Ovary (tissue), 9 donors: ENCODE measurements around the gene TSPO. TPM values are rescaled to one million over a fixed set of nuclear protein-coding genes. Genes with fewer than 3 reads are reported as not detected.

Source experiments
- DNase-seq, 5 donors: peaks; one replicate each; pipeline ENCODE4 v3.0.0-alpha.2; 2019 to 2020
- H3K27ac ChIP-seq, 2 donors: fragments of 200-600 bp; one replicate each; pipeline versions ENCODE4 v1.5.1 to v1.8.0; 2019 to 2022
- H3K27me3 ChIP-seq: fragments of 200-600 bp; one replicate; pipeline ENCODE4 v1.8.0; 2022
- H3K36me3 ChIP-seq: fragments of 200-600 bp; sonication (generic); one replicate; pipeline ENCODE4 v1.5.1; 2019
- H3K4me1 ChIP-seq: one replicate; pipeline ENCODE4 v1.8.1; 2013; ENCODE audit warnings: mild to moderate bottlenecking, moderate library complexity; ENCODE audit not compliant: insufficient read depth
- H3K4me3 ChIP-seq: fragments of 200-600 bp; sonication (generic); one replicate; pipeline ENCODE4 v1.5.1; 2017
- H3K9me3 ChIP-seq, 2 donors: fragments of 200-600 bp in 1 of 2; sonication (generic) in 1 of 2; one replicate each; pipeline versions ENCODE4 v1.5.1 to v1.8.1; 2013 to 2019; ENCODE audit warnings: mild to moderate bottlenecking in 1 of 2, moderate library complexity in 1 of 2
- CTCF ChIP-seq, 3 donors: fragments of 450-650 bp in 2 of 3; fragments of 200-600 bp in 1 of 3; IDR thresholded peaks; one replicate each; pipeline versions ENCODE4 v1.5.1 to v1.8.0; 2016 to 2022; ENCODE audit warnings: antibody characterized with exemption in 3 of 3, mild to moderate bottlenecking in 1 of 3
- EP300 ChIP-seq: sonication (generic); formaldehyde crosslinking; IDR thresholded peaks from one replicate; pipeline ENCODE4 v1.6.1; 2017; ENCODE audit warnings: antibody characterized with exemption
- POLR2A ChIP-seq: fragments of 450-650 bp; IDR thresholded peaks from one replicate; pipeline ENCODE4 v1.6.1; 2017; ENCODE audit warnings: antibody characterized with exemption, mild to moderate bottlenecking, moderate library complexity
- WGBS, 3 donors: extraction: QIAGEN DNeasy Blood & Tissue Kit in 1 of 3; methylation state at CpG; one replicate each; pipeline versions ENCODE4 v1.1.5 to v1.1.7; 2013 to 2017; 5-methylcytosine and 5-hydroxymethylcytosine counted together
- intact Hi-C, 4 donors: fragments of 100-400 bp; cut with DNase I; formaldehyde crosslinking; loops; one replicate each; pipeline versions ENCODE4 v1.11.0 to v1.15.1; 2022 to 2023
- polyA plus RNA-seq, 2 donors: library from polyadenylated mRNA; stranded (reverse); fragments of 200-250 nt in 1 of 2; fragments of 350-450 nt in 1 of 2; fragmentation: Illumina TruSeq in 1 of 2; extraction: RNeasy Lipid Tissue Mini Kit (QIAGEN cat#74804) in 1 of 2; gene quantifications; one replicate each; pipeline ENCODE4 v1.2.3, GENCODE V29; 2013 to 2014
- total RNA-seq, 7 donors: library from RNA; depleted of rRNA in 2 of 7; stranded (reverse); fragments of >200 nt in 2 of 7; fragmentation: NEBNext Ultra II Directional in 3 of 7; extraction: Animal tissue kit (Norgen Biotek cat#: 25700) in 3 of 7; gene quantifications; one replicate each; pipeline versions ENCODE4 v1.1.0 to v1.2.4, GENCODE V29; 2016 to 2023
- donor health status: DM: no; HTN: no; CAD: no; lungs with moderate emphysema.
- donor health status: DM: no; HTN: no; CAD: no.
- donor health status: Bipolar disorder and iron deficiency.
- donor health status: DM: yes; HTN: yes; CAD: no.
- donor health status: DM: no; HTN: no; CAD: no.
- donor health status: DM: yes; HTN: yes; CAD: no.

TSPO gene
- total and polyA plus RNA-seq, 9 donors, result 1.3 to 263 (median 79.1) TPM

DNA sequence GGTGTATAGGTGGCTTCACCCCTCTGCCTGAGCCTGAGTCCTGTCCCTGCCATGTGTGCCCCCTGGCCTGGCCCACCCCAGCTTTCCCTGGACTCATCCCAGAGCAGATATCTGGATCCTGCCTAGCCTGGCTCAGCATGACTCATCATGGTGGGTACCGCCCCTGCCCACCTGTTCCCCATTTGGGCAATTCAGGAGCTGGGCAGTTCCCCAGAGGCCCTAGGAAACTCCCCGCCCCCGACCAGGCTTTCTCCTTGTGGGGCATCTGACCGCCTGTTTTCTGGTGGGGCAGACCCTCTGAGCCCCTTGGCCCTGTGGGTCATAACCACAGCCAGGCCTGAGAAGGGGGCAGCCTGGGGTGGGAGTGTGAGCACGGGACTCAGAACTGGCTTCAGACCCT, 4.4 kb downstream of the TSPO start:
- peaks cover 7% of the 10 kb centered on the region for H3K4me1 ChIP-seq
- intact Hi-C loops, result no loop called here
- DNase-seq, result no peak
- H3K4me3 ChIP-seq, result no peak overlapping the region
- no peaks in the 10 kb centered on the region for H3K9me3 ChIP-seq
- no peak overlapping the region for H3K27ac ChIP-seq
- H3K36me3 ChIP-seq, result no peaks in the 10 kb centered on the region
- no peaks in the 10 kb centered on the region for H3K27me3 ChIP-seq
- TF ChIP-seq EP300 (no peak), POLR2A (no peak), CTCF (IDR thresholded peaks at IDR 0.05) (no peak)
- 81 to 89% (median 84%) methylated on average over 5 of the region's 5 CpGs for WGBS, 3 donors

- WGBS, 3 donors, result 85 to 89% (median 88%) methylated on average over 12 of the region's 12 CpGs
- Histone ChIP-seq H3K27ac (no peak overlapping the region), H3K27me3 (no peaks in the 10 kb centered on the region), H3K36me3 (no peaks in the 10 kb centered on the region), H3K4me3 (no peak overlapping the region), H3K4me1 (peaks cover 6% of the 10 kb centered on the region), H3K9me3 (no peaks in the 10 kb centered on the region)
- TF ChIP-seq CTCF (IDR thresholded peaks at IDR 0.05), result no peak
- no peak for TF ChIP-seq EP300
- TF ChIP-seq POLR2A, result no peak
- no peak for DNase-seq
- intact Hi-C loops, result no loop called here
Measured at GRCh38 chr22:43156413-43156812, 5.1 kb downstream of the TSPO start.

DNA sequence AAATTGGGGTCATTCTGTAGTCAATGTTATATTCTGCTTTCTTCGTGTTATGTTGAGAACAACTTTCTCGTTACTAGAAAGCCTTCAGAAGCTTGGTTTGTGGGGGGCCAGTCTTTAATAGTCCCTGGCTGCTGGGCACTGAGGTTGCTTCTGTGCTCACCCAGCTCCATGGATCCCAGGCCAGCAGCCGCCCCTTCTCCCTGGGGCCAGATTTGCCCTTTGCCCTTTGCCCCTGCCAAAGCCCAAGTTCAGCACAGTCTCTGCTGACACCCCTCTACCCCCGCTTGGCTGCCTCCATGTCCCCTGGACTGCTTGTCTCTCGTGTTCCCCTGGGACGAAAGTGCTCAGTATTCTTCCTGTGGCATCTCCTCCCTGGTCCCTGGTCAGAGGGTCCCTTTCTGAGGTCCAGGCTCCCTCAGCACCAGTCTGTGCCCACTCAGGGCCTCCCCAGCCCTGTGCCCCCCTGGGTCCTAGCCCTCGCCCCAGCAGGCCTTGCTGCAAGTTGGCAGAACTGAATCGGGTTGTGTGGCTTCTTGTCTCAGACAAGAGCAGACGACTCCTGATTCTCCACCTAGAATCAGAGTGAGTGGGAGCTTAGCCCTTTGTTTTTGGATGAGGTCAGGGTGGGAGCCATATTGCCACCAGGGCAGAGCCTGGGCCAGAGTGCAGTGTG, 6.7 kb downstream of the TSPO start:
- 79 to 87% (median 80%) methylated on average over 9 of the region's 9 CpGs for WGBS, 3 donors
- TF ChIP-seq EP300, result no peak
- peaks cover 2% of the 10 kb centered on the region for H3K4me1 ChIP-seq
- H3K36me3 ChIP-seq, result no peaks in the 10 kb centered on the region
- no peak overlapping the region for H3K27ac ChIP-seq
- intact Hi-C loops, result no loop called here
- no peak overlapping the region for H3K4me3 ChIP-seq
- no peaks in the 10 kb centered on the region for H3K27me3 ChIP-seq
- no peaks in the 10 kb centered on the region for H3K9me3 ChIP-seq
- DNase-seq, result no peak

GRCh38 chr22:43158778-43159483, 7.6 kb downstream of the TSPO start:
- 83 to 91% (median 87%) methylated on average over 17 to 24 of the region's 24 CpGs for WGBS, 3 donors
- Histone ChIP-seq H3K27ac (no peak overlapping the region), H3K27me3 (no peaks in the 10 kb centered on the region), H3K9me3 (no peaks in the 10 kb centered on the region), H3K36me3 (no peaks in the 10 kb centered on the region), H3K4me3 (no peak overlapping the region), H3K4me1 (peaks cover 8% of the 10 kb centered on the region)
- TF ChIP-seq CTCF (IDR thresholded peaks at IDR 0.05) (no peak), EP300 (no peak), POLR2A (no peak)
- no peak for DNase-seq
- intact Hi-C loops, result no loop called here
